Measurements from ENCODE around the gene THADA.

The THADA gene

DNA sequence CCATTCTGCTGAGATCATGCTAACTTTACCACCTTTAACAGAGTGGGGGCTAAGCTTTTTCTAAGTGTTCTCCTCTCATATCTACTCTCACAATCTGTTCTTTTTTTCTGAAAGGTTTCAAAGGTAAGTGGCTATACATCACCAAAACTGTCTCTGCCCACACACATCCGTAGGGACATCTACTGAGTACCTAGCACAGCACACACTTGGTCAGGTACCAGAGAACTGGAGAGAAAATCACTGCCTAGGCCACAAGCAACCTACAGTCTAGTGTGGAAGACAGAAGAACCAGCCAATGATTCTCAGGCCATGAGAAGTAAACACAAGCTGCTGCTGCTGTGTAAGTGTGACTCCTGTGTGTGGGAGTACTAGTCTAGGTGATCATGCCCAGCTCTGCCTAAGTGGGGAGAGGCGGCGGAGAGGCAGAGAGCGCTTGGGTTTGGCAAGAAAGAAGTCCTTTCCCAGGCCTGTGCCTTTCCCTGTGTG is 193.3 kb downstream of the THADA start:
- TF ChIP-seq, protein P1, sequence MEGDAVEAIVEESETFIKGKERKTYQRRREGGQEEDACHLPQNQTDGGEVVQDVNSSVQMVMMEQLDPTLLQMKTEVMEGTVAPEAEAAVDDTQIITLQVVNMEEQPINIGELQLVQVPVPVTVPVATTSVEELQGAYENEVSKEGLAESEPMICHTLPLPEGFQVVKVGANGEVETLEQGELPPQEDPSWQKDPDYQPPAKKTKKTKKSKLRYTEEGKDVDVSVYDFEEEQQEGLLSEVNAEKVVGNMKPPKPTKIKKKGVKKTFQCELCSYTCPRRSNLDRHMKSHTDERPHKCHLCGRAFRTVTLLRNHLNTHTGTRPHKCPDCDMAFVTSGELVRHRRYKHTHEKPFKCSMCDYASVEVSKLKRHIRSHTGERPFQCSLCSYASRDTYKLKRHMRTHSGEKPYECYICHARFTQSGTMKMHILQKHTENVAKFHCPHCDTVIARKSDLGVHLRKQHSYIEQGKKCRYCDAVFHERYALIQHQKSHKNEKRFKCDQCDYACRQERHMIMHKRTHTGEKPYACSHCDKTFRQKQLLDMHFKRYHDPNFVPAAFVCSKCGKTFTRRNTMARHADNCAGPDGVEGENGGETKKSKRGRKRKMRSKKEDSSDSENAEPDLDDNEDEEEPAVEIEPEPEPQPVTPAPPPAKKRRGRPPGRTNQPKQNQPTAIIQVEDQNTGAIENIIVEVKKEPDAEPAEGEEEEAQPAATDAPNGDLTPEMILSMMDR (IDR thresholded peaks at IDR 0.05) = no peak
- Histone ChIP-seq H3K4me1 (peaks cover 3% of the 10 kb centered on the region), H3K9ac (no peak overlapping the region), H3K9me3 (ENCODE audit: control insufficient read depth, low read length) (no peaks in the 10 kb centered on the region), H3K36me3 (ENCODE audit: control insufficient read depth, insufficient read depth, low read length) (no peaks in the 10 kb centered on the region), H3K27ac (no peak overlapping the region), H3K79me2 (no peaks in the 10 kb centered on the region), H3K27me3 (ENCODE audit: control insufficient read depth, insufficient read depth, low read length) (no peaks in the 10 kb centered on the region), H3K4me3 (ENCODE audit: low read depth, low read length) (no peak overlapping the region), H3K4me2 (ENCODE audit: low read length) (no peak overlapping the region), H2AFZ (no peak overlapping the region)

DNA sequence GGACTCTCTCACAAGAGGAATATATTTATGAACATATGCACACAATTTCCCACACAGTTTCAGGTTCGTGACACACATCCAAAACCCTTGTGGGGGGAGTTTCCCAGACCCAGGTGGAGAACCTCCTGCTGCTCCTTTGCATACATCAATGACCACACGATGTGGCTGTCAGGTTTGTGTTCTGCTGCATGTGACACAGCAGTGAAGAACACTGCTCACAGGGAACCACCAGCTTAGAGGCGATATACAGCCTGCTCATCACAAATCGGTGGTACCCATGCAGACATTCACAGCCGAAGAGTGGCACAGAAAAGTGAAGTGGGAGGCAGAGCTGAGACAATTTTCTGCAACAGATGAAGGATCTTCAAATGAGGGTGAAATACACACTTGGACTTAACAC is 193.8 kb downstream of the THADA start:
- Histone ChIP-seq H3K4me1 (peaks cover 3% of the 10 kb centered on the region), H3K4me3 (ENCODE audit: low read depth, low read length) (no peak overlapping the region), H3K36me3 (ENCODE audit: control insufficient read depth, insufficient read depth, low read length) (no peaks in the 10 kb centered on the region), H3K9me3 (ENCODE audit: control insufficient read depth, low read length) (no peaks in the 10 kb centered on the region), H2AFZ (no peak overlapping the region), H3K4me2 (ENCODE audit: low read length) (no peak overlapping the region), H3K27me3 (ENCODE audit: control insufficient read depth, insufficient read depth, low read length) (no peaks in the 10 kb centered on the region), H3K27ac (no peak overlapping the region), H3K9ac (no peak overlapping the region), H3K79me2 (no peaks in the 10 kb centered on the region)
- TF ChIP-seq, protein P1 (IDR thresholded peaks at IDR 0.05) = no peak

DNA sequence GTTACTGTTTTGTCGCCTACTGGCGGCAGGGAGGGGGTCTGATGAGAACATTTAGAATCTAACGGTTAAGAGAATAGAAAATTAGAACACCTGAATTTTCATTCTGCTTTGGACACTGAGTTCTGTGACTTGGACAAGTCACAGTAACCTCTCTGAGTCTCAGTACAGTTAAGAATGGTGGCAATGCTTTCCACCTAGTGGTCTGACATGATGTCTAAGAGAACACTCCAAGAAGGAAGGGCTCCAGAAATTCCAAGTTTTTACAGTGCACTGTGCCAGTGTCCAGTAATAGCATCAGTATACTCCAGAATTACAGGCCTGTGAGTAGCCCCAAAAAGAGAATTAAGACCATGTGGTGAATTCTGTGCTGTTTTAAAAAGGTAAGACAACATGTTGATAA is 195.3 kb downstream of the THADA start:
- H3K9ac ChIP-seq = no peak overlapping the region
- no peaks in the 10 kb centered on the region for H3K27me3 ChIP-seq (ENCODE audit: control insufficient read depth, insufficient read depth, low read length)
- H2AFZ ChIP-seq = no peak overlapping the region
- no peak overlapping the region for H3K4me3 ChIP-seq (ENCODE audit: low read depth, low read length)
- no peaks in the 10 kb centered on the region for H3K9me3 ChIP-seq (ENCODE audit: control insufficient read depth, low read length)
- TF ChIP-seq, protein P1 (IDR thresholded peaks at IDR 0.05) = no peak
- no peak overlapping the region for H3K27ac ChIP-seq
- H3K79me2 ChIP-seq = no peaks in the 10 kb centered on the region
- H3K4me1 ChIP-seq = no peaks in the 10 kb centered on the region
- H3K4me2 ChIP-seq (ENCODE audit: low read length) = no peak overlapping the region
- H3K36me3 ChIP-seq (ENCODE audit: control insufficient read depth, insufficient read depth, low read length) = no peaks in the 10 kb centered on the region

DNA sequence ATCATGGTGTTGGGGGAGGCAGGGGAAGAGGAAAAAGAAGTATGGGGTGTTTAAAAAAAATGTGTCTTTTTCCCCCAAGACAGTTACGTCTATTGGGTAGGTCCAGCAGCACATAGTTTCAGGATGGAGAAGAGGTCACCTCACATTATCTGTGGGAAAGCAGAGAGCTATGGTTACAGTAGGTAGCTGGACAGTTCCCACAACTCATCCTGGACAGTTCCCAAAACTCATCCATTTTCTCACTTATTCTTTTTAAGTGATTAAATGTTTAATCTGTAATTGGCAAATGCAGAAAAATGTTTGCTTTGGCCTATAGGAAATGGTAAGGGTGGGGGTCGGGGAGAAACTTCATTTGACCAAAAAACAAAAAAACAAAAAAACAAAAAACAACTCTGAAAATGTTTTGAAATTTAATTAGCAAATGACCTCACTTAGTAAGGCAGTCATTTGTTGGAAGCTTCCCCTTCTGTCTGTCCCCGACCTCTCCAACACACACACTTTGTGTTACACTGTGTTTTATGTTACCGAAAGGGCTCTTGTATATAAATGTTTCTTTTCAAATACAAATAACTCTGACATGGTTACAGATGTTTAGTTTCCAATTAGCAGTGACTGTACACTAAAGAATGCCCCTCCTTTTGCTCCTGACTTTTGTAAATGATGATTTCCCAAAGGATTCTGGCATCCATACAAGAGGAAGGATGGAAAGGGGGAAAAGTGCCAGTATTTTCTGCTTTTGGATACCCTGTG is 196.1 kb downstream of the THADA start:
- Histone ChIP-seq H3K36me3 (ENCODE audit: control insufficient read depth, insufficient read depth, low read length) (no peaks in the 10 kb centered on the region), H3K4me2 (ENCODE audit: low read length) (no peak overlapping the region), H2AFZ (no peak overlapping the region), H3K27me3 (ENCODE audit: control insufficient read depth, insufficient read depth, low read length) (no peaks in the 10 kb centered on the region), H3K4me3 (ENCODE audit: low read depth, low read length) (no peak overlapping the region), H3K9ac (no peak overlapping the region), H3K27ac (no peak overlapping the region), H3K79me2 (no peaks in the 10 kb centered on the region), H3K4me1 (no peaks in the 10 kb centered on the region), H3K9me3 (ENCODE audit: control insufficient read depth, low read length) (no peaks in the 10 kb centered on the region)
- TF ChIP-seq, protein P1 (IDR thresholded peaks at IDR 0.05) = no peak

GRCh38 chr2:43399098-43399497 is 196.7 kb downstream of the THADA start:
- Histone ChIP-seq H3K27me3 (ENCODE audit: control insufficient read depth, insufficient read depth, low read length) (no peaks in the 10 kb centered on the region), H3K9ac (no peak overlapping the region), H3K79me2 (no peaks in the 10 kb centered on the region), H3K4me2 (ENCODE audit: low read length) (no peak overlapping the region), H3K4me3 (ENCODE audit: low read depth, low read length) (no peak overlapping the region), H3K9me3 (ENCODE audit: control insufficient read depth, low read length) (no peaks in the 10 kb centered on the region), H3K27ac (no peak overlapping the region), H2AFZ (no peak overlapping the region), H3K4me1 (no peaks in the 10 kb centered on the region), H3K36me3 (ENCODE audit: control insufficient read depth, insufficient read depth, low read length) (no peaks in the 10 kb centered on the region)
- TF ChIP-seq, protein P1 (IDR thresholded peaks at IDR 0.05) = no peak

Measured in parathyroid adenoma (tissue), 2 donors.